SK-MEL-5 (cell line): ENCODE measurements around the gene TTYH3. TPM values are rescaled to one million over a fixed set of nuclear protein-coding genes. Genes with fewer than 3 reads are reported as not detected.

ENCODE experiments used
- DNase-seq: peaks from one replicate; pipeline ENCODE4 v3.0.0-alpha.2; 2016; ENCODE audit warnings: low read depth, low spot score
- in situ Hi-C: cut with HindIII; loops from 2 replicates; pipeline ENCODE4 v1.10.0; 2016; ENCODE audit warnings: low sequenced_read_pairs, high pct_unique_total_duplicates, low pct_unique_long_range_greater_than_20kb
- total RNA-seq: library from RNA; depleted of rRNA; stranded (reverse); fragments of >200 nt; shearing (Covaris generic); gene quantifications from 2 replicates; pipeline ENCODE4 v1.2.3, GENCODE V29; 2014

Gene TTYH3
- total RNA-seq, 1 experiment from 2014 or later = 156 TPM

- no peak for DNase-seq
- in situ Hi-C loops = no loop called here
These were observed 19.9 kb upstream of the TTYH3 start for GRCh38 chr7:2611922-2612321.

GRCh38 chr7:2612445-2613097, 19.2 kb upstream of the TTYH3 start:
- in situ Hi-C loops = no loop called here
- DNase-seq = peak; percentile 64

- in situ Hi-C loops = no loop called here
These were observed 18.5 kb upstream of the TTYH3 start for GRCh38 chr7:2613098-2613930.

GRCh38 chr7:2613931-2614600, 17.7 kb upstream of the TTYH3 start:
- peak; percentile 36 for DNase-seq
- in situ Hi-C loops = no loop called here

More at GRCh38 chr7:2613098-2613930, 18.5 kb upstream of the TTYH3 start:
- DNase-seq = no peak

- DNase-seq = no peak
- in situ Hi-C loops = no loop called here
These were observed 17.0 kb upstream of the TTYH3 start for GRCh38 chr7:2614631-2615330.

- in situ Hi-C loops = no loop called here
- no peak for DNase-seq
These were observed 15.1 kb upstream of the TTYH3 start for GRCh38 chr7:2616387-2617324.

GRCh38 chr7:2617325-2617905, 14.4 kb upstream of the TTYH3 start:
- DNase-seq = no peak
- in situ Hi-C loops = no loop called here

- DNase-seq = no peak
- in situ Hi-C loops = no loop called here
These were observed 12.7 kb upstream of the TTYH3 start for GRCh38 chr7:2619116-2619515.

- in situ Hi-C loops = no loop called here
- no peak for DNase-seq
These were observed 10.5 kb upstream of the TTYH3 start for GRCh38 chr7:2621061-2621828.

- DNase-seq = no peak
- in situ Hi-C loops = no loop called here
These were observed 9.7 kb upstream of the TTYH3 start for GRCh38 chr7:2621948-2622640.

GRCh38 chr7:2622869-2623697, 8.7 kb upstream of the TTYH3 start:
- no peak for DNase-seq

GRCh38 chr7:2623698-2624014, 8.1 kb upstream of the TTYH3 start:
- no peak for DNase-seq
- in situ Hi-C loops = no loop called here

More at GRCh38 chr7:2622869-2623697, 8.7 kb upstream of the TTYH3 start:
- in situ Hi-C loops = no loop called here

- in situ Hi-C loops = no loop called here
- DNase-seq = no peak
These were observed 7.4 kb upstream of the TTYH3 start for GRCh38 chr7:2624293-2624886.

GRCh38 chr7:2626498-2627117, 5.2 kb upstream of the TTYH3 start:
- no peak for DNase-seq
- in situ Hi-C loops = no loop called here
